ENCODE data around the gene CACNA2D3. TPM values are rescaled to one million over a fixed set of nuclear protein-coding genes. Genes with fewer than 3 reads are reported as not detected.

The CACNA2D3 gene
- total RNA-seq, 1 donor from 2014 or later = 2.5 TPM

- TF ChIP-seq CTCF (conservative IDR thresholded peaks at IDR 0.05) = no peak
- peaks cover 31% of the 10 kb centered on the region for H3K4me1 Mint-ChIP-seq (ENCODE audit: unreplicated experiment)
- H3K27me3 Mint-ChIP-seq = peaks cover 3% of the 10 kb centered on the region
- DNase-seq (ENCODE audit: extremely low spot score, unreplicated experiment) = no peak
- no peaks in the 10 kb centered on the region for H3K36me3 Mint-ChIP-seq
- H3K9me3 Mint-ChIP-seq = peaks cover 4% of the 10 kb centered on the region
- no peak overlapping the region for H3K4me3 Mint-ChIP-seq
- peak overlapping the region; percentile 17 for H3K27ac Mint-ChIP-seq
These were observed 753.4 kb downstream of the CACNA2D3 start for GRCh38 chr3:54875596-54876268.

GRCh38 chr3:54876694-54877093 is 754.3 kb downstream of the CACNA2D3 start:
- peaks cover 31% of the 10 kb centered on the region for H3K4me1 Mint-ChIP-seq (ENCODE audit: unreplicated experiment)

GRCh38 chr3:54877730-54878129 is 755.4 kb downstream of the CACNA2D3 start:
- no peaks in the 10 kb centered on the region for H3K27me3 Mint-ChIP-seq
- peak overlapping the region; percentile 52 for H3K27ac Mint-ChIP-seq
- H3K4me1 Mint-ChIP-seq (ENCODE audit: unreplicated experiment) = peaks cover 40% of the 10 kb centered on the region
- no peak for DNase-seq (ENCODE audit: extremely low spot score, unreplicated experiment)
- H3K9me3 Mint-ChIP-seq = no peaks in the 10 kb centered on the region
- TF ChIP-seq CTCF (conservative IDR thresholded peaks at IDR 0.05) = no peak
- no peaks in the 10 kb centered on the region for H3K36me3 Mint-ChIP-seq
- H3K4me3 Mint-ChIP-seq = peak overlapping the region; percentile 53

More at GRCh38 chr3:54876694-54877093, 754.3 kb downstream of the CACNA2D3 start:
- peaks cover 3% of the 10 kb centered on the region for H3K27me3 Mint-ChIP-seq
- H3K27ac Mint-ChIP-seq = peak overlapping the region; percentile 2
- H3K9me3 Mint-ChIP-seq = peaks cover 4% of the 10 kb centered on the region
- no peak for DNase-seq (ENCODE audit: extremely low spot score, unreplicated experiment)
- H3K4me3 Mint-ChIP-seq = no peak overlapping the region
- no peaks in the 10 kb centered on the region for H3K36me3 Mint-ChIP-seq
- no peak for TF ChIP-seq CTCF (conservative IDR thresholded peaks at IDR 0.05)

- peaks cover 40% of the 10 kb centered on the region for H3K4me1 Mint-ChIP-seq (ENCODE audit: unreplicated experiment)
- H3K9me3 Mint-ChIP-seq = no peaks in the 10 kb centered on the region
- H3K27ac Mint-ChIP-seq = peak overlapping the region; percentile 52
- H3K36me3 Mint-ChIP-seq = no peaks in the 10 kb centered on the region
- H3K27me3 Mint-ChIP-seq = no peaks in the 10 kb centered on the region
- no peak for DNase-seq (ENCODE audit: extremely low spot score, unreplicated experiment)
- no peak for TF ChIP-seq CTCF (conservative IDR thresholded peaks at IDR 0.05)
- H3K4me3 Mint-ChIP-seq = peak overlapping the region; percentile 53
These were observed 755.8 kb downstream of the CACNA2D3 start for GRCh38 chr3:54878145-54878544.

GRCh38 chr3:54882129-54882833 is 759.9 kb downstream of the CACNA2D3 start:
- Mint-ChIP-seq H3K36me3 (no peaks in the 10 kb centered on the region), H3K9me3 (no peaks in the 10 kb centered on the region), H3K27me3 (no peaks in the 10 kb centered on the region), H3K4me1 (ENCODE audit: unreplicated experiment) (peaks cover 25% of the 10 kb centered on the region), H3K27ac (peak overlapping the region; percentile 37), H3K4me3 (no peak overlapping the region)
- TF ChIP-seq CTCF (conservative IDR thresholded peaks at IDR 0.05) = no peak
- no peak for DNase-seq (ENCODE audit: extremely low spot score, unreplicated experiment)
